ENCODE measurements around the gene KDM4C.

- no peak for TF ChIP-seq CTCF (IDR thresholded peaks at IDR 0.05; ENCODE audit: control extremely low read depth in 1 of 3, insufficient read depth in 1 of 3, low read depth in 1 of 3, low read length in 3 of 3)
- TF ChIP-seq POLR2A (IDR thresholded peaks at IDR 0.05; ENCODE audit: control extremely low read depth in 1 of 2, low read depth in 2 of 2, low read length in 2 of 2): no peak
- no peak for TF ChIP-seq CEBPB (IDR thresholded peaks at IDR 0.05; ENCODE audit: low read depth, low read length)
- no peak for TF ChIP-seq RNF2 (IDR thresholded peaks at IDR 0.05; ENCODE audit: borderline replicate concordance, low read depth, low read length, missing control alignments, poor library complexity, severe bottlenecking)
- no peak for TF ChIP-seq EP300 (IDR thresholded peaks at IDR 0.05; ENCODE audit: borderline replicate concordance in 1 of 2, low read depth in 2 of 2, low read length in 2 of 2)
Observed at GRCh38 chr9:6941501-6941900, 183.7 kb downstream of the KDM4C start.

Measured in H1 (cell line).